Stimulated activated CD8-positive, alpha-beta memory T cell treated with anti-CD3 and anti-CD28 coated beads, Interleukin-15, amount 100 ng/mL, for 48 hours (primary cell): ENCODE results near the gene GRIA1.

Experiments used
- DNase-seq, 2 donors: peaks; one replicate each; pipeline ENCODE4 v3.0.0-alpha.2; 2020; ENCODE audit warnings: low read depth in 2 of 2

GRIA1 gene

GRCh38 chr5:153546566-153546965 is 56.1 kb downstream of the GRIA1 start:
- DNase-seq, result no peak

- DNase-seq, result no peak
Observed at GRCh38 chr5:153551537-153552079, 61.1 kb downstream of the GRIA1 start.

- DNase-seq, result no peak
Observed at GRCh38 chr5:153552886-153553285, 62.4 kb downstream of the GRIA1 start.

- DNase-seq, result no peak
Observed at GRCh38 chr5:153555420-153556114, 65.1 kb downstream of the GRIA1 start.

GRCh38 chr5:153558957-153559356 is 68.5 kb downstream of the GRIA1 start:
- DNase-seq, result no peak

GRCh38 chr5:153559926-153560325 is 69.5 kb downstream of the GRIA1 start:
- DNase-seq, result no peak

- DNase-seq, result no peak
Observed at GRCh38 chr5:153562189-153562588, 71.7 kb downstream of the GRIA1 start.

- no peak for DNase-seq
Observed at GRCh38 chr5:153565822-153566221, 75.4 kb downstream of the GRIA1 start.

GRCh38 chr5:153569036-153569435 is 78.6 kb downstream of the GRIA1 start:
- no peak for DNase-seq

- no peak for DNase-seq
Observed at GRCh38 chr5:153571162-153571561, 80.7 kb downstream of the GRIA1 start.

GRCh38 chr5:153572411-153573145 is 82.1 kb downstream of the GRIA1 start:
- no peak for DNase-seq

GRCh38 chr5:153573326-153574033 is 83.0 kb downstream of the GRIA1 start:
- DNase-seq, result no peak

GRCh38 chr5:153584126-153584959 is 93.9 kb downstream of the GRIA1 start:
- DNase-seq, result no peak

- no peak for DNase-seq
Observed at GRCh38 chr5:153584960-153585359, 94.5 kb downstream of the GRIA1 start.

GRCh38 chr5:153585622-153586277 is 95.3 kb downstream of the GRIA1 start:
- no peak for DNase-seq

- no peak for DNase-seq
Observed at GRCh38 chr5:153592081-153592480, 101.6 kb downstream of the GRIA1 start.

- no peak for DNase-seq
Observed at GRCh38 chr5:153594785-153595184, 104.3 kb downstream of the GRIA1 start.

GRCh38 chr5:153598099-153598498 is 107.6 kb downstream of the GRIA1 start:
- DNase-seq, result no peak

GRCh38 chr5:153601377-153601776 is 110.9 kb downstream of the GRIA1 start:
- DNase-seq, result no peak

- DNase-seq, result no peak
Observed at GRCh38 chr5:153605386-153605785, 114.9 kb downstream of the GRIA1 start.

GRCh38 chr5:153610009-153610408 is 119.5 kb downstream of the GRIA1 start:
- DNase-seq, result no peak
